BJ (cell line): ENCODE results near the gene SS18L1. TPM values are rescaled to one million over a fixed set of nuclear protein-coding genes. Genes with fewer than 3 reads are reported as not detected.

Source experiments
- CTCF ChIA-PET: fragments of 350-600 bp; formaldehyde crosslinking; extraction: SDS; loops from one replicate; lab custom pipeline; 2021; ENCODE audit warnings: antibody characterized with exemption, inconsistent platforms; lab: Yijun Ruan, JAX
- POLR2A ChIA-PET: fragments of 300-600 bp; sonication (Branson Sonifier 250); formaldehyde crosslinking; extraction: SDS; loops from one replicate; lab custom pipeline; 2021; ENCODE audit warnings: antibody characterized with exemption; lab: Charles Lee
- DNase-seq: peaks from one replicate; pipeline ENCODE4 v3.0.0-alpha.2; 2011; ENCODE audit warnings: low read depth
- H3K27me3 ChIP-seq: 2 replicates; pipeline ENCODE4 v1.6.0; 2011; ENCODE audit warnings: low read length; ENCODE audit not compliant: control insufficient read depth, insufficient read depth
- H3K36me3 ChIP-seq: 2 replicates; pipeline ENCODE4 v1.5.1; 2011; ENCODE audit warnings: low read length; ENCODE audit not compliant: control insufficient read depth, insufficient read depth
- H3K4me3 ChIP-seq: 2 replicates; pipeline ENCODE4 v1.5.1; 2011; ENCODE audit warnings: low read depth, mild to moderate bottlenecking, control low read depth, low read length
- polyA plus RNA-seq: library from polyadenylated mRNA; depleted of rRNA; stranded (reverse); fragments of >200 nt; gene quantifications from 2 replicates; pipeline ENCODE4 v1.2.3, GENCODE V29; 2011
- TF ChIP-seq, protein P1 (sequence below): IDR thresholded peaks from 2 replicates; pipeline ENCODE4 v1.5.1; 2011; ENCODE audit warnings: low read depth, mild to moderate bottlenecking, control low read depth, inconsistent platforms, low read length, moderate library complexity; ENCODE audit not compliant: insufficient read depth

SS18L1 gene
- polyA plus RNA-seq, 1 experiment = 6.7 TPM

DNA sequence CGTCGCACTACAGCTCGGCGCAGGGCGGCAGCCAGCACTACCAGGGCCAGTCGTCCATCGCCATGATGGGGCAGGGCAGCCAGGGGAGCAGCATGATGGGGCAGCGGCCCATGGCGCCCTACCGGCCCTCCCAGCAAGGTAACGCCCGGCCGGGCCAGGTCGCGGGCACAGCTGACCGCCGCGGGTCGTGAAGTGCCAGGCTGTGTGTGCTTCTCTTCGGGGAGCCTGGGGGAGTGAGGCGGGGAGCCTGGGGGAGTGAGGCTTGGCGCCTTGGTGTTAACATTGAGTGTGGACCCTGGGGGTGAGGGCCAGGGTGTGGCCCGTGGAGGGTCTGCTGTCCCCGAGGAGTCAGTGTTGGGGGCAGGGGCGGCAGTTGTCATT lies 19.9 kb downstream of the SS18L1 start:
- no peak overlapping the region for H3K4me3 ChIP-seq
- TF ChIP-seq, protein P1, sequence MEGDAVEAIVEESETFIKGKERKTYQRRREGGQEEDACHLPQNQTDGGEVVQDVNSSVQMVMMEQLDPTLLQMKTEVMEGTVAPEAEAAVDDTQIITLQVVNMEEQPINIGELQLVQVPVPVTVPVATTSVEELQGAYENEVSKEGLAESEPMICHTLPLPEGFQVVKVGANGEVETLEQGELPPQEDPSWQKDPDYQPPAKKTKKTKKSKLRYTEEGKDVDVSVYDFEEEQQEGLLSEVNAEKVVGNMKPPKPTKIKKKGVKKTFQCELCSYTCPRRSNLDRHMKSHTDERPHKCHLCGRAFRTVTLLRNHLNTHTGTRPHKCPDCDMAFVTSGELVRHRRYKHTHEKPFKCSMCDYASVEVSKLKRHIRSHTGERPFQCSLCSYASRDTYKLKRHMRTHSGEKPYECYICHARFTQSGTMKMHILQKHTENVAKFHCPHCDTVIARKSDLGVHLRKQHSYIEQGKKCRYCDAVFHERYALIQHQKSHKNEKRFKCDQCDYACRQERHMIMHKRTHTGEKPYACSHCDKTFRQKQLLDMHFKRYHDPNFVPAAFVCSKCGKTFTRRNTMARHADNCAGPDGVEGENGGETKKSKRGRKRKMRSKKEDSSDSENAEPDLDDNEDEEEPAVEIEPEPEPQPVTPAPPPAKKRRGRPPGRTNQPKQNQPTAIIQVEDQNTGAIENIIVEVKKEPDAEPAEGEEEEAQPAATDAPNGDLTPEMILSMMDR = no peak
- ChIA-PET POLR2A (no interaction called here), CTCF (no interaction called here)
- H3K36me3 ChIP-seq = peaks cover 36% of the 10 kb centered on the region
- no peaks in the 10 kb centered on the region for H3K27me3 ChIP-seq
- DNase-seq = no peak

DNA sequence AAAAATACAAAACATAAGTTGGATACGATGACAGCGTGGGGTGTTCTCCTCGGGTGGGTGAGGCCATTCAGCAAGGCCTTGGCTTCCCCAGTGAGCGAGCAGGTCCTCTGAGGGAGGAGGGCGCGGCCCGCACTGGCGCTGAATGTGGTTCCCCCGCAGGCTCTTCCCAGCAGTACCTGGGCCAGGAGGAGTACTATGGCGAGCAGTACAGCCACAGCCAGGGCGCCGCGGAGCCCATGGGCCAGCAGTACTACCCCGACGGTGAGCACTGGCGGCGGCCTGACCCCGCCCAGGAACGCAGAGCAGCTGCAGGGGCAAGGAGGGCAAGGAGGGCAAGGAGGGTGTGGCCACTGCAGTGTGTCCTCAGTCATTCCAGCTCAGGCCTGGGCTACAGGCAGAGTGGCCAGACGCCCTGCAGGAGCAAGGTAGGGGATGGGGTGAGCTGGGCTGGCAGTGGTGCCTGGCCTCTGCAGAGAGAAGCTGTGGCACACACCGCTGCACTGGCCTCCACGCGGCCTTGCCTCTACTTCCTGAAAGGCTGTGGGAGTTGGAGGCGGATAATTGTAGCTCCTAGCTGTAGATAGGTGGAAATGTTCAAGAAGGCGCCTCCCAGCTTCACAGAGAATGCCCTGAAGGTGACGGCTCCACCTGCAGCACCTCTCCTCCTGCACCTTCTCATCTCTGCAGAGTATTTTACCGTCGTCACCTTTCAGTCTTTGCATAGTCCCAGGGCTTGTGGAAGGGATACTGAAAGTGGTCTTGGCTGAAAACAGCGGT lies 20.6 kb downstream of the SS18L1 start:
- ChIA-PET CTCF (no interaction called here), POLR2A (no interaction called here)
- H3K27me3 ChIP-seq = no peaks in the 10 kb centered on the region
- TF ChIP-seq, protein P1 = no peak
- DNase-seq = no peak
- peaks cover 36% of the 10 kb centered on the region for H3K36me3 ChIP-seq
- H3K4me3 ChIP-seq = no peak overlapping the region

DNA sequence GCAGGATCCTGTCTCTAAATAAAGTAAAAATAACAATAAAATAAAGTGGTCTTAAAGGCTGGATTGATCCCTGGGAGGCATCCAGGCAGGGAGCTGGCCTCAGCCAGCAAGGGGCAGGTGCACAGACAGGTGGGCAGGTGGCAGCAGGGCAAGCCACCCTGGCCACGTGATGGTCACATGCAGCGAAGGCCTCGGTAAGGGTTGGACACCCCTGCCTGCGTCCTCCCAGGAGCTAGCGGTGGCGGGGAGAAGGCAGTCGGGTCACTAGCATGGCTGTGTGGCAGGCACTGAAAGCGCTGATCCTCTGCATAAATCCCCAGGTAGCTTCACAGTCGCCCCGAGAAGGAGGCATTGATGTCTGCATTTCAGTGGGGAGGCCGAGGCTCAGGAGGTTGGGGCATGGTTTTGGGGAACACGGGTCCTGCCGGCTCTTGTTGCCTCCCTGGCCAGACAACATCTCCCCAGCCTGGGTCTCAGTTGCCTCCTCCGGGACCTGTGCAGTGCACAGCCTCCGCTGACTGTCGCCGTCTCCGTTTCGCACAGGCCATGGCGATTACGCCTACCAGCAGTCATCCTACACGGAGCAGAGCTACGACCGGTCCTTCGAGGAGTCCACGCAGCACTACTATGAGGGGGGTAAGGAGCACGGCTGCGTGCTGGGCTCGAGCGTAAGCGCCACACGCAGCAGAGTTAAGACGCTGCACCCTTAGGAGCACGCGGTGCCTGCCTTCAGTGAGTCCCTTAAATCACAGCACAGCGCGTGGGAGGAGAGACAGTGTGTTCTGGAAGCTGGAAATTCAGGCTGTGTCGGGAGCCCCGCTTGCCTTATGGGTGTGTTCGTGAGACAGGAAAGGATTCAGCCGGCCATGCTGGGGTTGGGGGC lies 21.6 kb downstream of the SS18L1 start:
- ChIA-PET POLR2A (no interaction called here), CTCF (no interaction called here)
- H3K27me3 ChIP-seq = no peaks in the 10 kb centered on the region
- TF ChIP-seq, protein P1 = no peak
- H3K4me3 ChIP-seq = no peak overlapping the region
- DNase-seq = no peak
- peaks cover 35% of the 10 kb centered on the region for H3K36me3 ChIP-seq

DNA sequence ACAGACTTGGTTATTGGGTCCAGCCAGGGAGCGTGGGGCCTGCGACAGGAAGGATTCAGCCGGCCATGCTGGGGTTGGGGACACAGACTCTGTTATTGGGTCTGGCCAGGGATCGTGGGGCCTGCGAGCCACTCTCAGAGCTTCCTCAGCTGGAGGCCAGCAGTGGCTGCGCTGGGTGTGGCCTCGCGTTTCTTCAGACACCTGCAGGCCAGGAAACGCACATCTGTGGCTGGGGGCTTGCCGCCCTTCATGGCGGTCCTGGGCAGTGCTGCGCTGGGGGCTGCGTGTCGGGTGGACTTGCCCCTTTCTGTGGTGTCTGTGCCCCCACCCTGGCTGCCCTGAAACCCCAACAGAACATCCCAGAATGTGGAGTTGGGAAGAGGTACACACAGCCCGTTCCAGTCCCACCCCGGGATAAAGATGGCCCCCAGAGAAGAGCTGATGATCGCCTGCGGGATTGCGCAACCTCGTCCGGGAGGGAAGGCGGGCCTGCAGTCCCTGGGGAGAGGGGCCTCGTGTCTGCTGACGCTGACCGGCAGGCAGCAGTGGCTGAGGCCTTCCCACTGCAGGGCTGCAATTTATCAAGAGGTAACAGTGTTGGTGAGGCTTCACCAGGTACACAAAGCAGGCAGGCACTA lies 22.3 kb downstream of the SS18L1 start:
- TF ChIP-seq, protein P1 = no peak
- DNase-seq = no peak
- Histone ChIP-seq H3K27me3 (no peaks in the 10 kb centered on the region), H3K36me3 (peaks cover 34% of the 10 kb centered on the region), H3K4me3 (no peak overlapping the region)
- CTCF ChIA-PET = interaction anchor here (1.9 kb wide), 1 partner anchor 10 kb away, joined by 9 read pairs; no protein-coding TSS in a partner anchor
- POLR2A ChIA-PET = no interaction called here

DNA sequence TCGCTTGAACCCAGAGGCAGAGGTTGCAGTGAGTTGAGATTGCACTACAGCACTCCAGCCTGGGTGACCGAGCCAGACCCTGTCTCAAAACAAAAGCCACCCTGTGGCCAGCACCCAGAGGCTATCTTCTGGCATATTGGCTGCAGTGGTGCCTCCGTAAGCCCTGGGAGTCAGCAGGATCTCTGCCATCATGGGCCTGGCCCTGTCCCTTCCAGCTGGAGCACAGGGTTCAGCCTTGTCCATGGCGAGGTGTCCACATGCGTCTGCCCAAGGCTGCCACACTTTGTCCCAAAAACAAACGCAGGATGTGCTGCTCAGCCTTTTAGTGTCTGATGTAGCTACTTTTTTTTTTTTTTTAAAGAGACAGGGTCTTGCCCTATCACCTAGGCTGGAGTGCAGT lies 23.9 kb downstream of the SS18L1 start:
- Histone ChIP-seq H3K27me3 (no peaks in the 10 kb centered on the region), H3K36me3 (peaks cover 25% of the 10 kb centered on the region), H3K4me3 (no peak overlapping the region)
- no peak for DNase-seq
- TF ChIP-seq, protein P1 = no peak
- CTCF ChIA-PET = interaction anchor here (0.8 to 1.9 kb wide), 2 partner anchors 11 to 31 kb away, joined by 4 to 9 read pairs; no protein-coding TSS in a partner anchor
- POLR2A ChIA-PET = no interaction called here
